ENCODE measurements around the gene ARHGAP26. TPM values are rescaled to one million over a fixed set of nuclear protein-coding genes. Genes with fewer than 3 reads are reported as not detected.

Gene ARHGAP26
- total RNA-seq, 1 donor from 2014 or later, result 8.6 TPM

DNA sequence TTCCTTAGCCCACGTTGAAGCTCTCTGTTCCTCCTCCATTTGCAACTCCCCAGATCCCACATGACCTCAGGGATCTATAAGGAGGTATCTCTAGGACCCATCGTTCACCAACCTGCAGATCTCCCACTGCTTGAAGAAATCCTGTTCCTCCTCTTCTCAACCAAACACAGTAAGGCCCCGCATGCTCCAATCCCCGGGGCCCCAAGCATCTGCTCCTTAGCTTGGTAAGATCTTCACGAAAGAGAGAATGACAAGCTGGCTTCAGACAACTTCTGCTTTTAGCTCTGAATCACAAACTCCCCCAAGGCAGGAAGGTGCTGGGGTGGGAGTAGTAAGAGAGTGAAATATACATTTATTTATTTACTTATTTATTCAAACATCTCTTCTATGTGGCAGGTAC is 33.0 kb upstream of the ARHGAP26 start:
- Histone ChIP-seq H3K27me3 (ENCODE audit: control insufficient read depth, insufficient read depth, low read length) (no peaks in the 10 kb centered on the region), H3K4me3 (ENCODE audit: low read depth, low read length) (no peak overlapping the region), H3K36me3 (ENCODE audit: control insufficient read depth, insufficient read depth, low read length) (no peaks in the 10 kb centered on the region)
- no peak for DNase-seq (ENCODE audit: low read depth)
- TF ChIP-seq, protein P1, sequence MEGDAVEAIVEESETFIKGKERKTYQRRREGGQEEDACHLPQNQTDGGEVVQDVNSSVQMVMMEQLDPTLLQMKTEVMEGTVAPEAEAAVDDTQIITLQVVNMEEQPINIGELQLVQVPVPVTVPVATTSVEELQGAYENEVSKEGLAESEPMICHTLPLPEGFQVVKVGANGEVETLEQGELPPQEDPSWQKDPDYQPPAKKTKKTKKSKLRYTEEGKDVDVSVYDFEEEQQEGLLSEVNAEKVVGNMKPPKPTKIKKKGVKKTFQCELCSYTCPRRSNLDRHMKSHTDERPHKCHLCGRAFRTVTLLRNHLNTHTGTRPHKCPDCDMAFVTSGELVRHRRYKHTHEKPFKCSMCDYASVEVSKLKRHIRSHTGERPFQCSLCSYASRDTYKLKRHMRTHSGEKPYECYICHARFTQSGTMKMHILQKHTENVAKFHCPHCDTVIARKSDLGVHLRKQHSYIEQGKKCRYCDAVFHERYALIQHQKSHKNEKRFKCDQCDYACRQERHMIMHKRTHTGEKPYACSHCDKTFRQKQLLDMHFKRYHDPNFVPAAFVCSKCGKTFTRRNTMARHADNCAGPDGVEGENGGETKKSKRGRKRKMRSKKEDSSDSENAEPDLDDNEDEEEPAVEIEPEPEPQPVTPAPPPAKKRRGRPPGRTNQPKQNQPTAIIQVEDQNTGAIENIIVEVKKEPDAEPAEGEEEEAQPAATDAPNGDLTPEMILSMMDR (IDR thresholded peaks at IDR 0.05; ENCODE audit: insufficient read depth, low read length, poor library complexity, severe bottlenecking), result no peak

DNA sequence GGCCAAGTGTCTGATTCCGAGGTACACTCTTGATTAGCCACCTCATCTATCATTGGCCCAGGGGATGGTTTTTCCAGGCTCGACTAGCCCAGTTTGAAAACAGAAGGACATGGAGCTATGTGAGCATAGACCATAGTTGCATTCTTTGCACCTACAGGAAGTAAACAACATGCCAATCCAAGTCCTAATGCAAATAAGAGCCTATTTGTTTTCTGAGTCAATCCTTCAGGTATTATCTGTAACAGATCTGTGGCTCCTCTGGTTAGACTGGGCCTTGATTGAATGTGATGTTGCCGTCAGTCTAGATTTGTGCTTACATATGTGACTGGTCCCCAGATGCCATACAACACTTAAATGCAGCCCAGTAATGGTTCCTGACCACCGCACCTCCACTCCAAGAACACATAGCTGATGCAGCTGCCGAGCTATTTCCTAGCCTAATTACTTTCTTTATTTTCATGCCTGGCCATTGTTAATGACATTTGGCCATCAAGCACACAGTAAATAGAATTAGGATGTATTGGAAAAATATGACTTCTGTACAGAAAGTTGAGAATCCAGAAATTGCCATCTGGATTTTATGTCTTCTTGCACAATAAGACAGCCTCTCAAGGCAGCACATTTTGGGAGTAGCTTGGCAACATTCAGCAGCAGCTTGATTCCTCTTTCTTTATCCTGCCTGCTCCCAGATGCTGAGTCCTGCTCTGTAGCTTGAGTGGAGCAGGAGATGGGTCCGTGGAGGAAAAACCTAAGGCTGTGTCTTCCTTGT is 29.5 kb upstream of the ARHGAP26 start:
- TF ChIP-seq, protein P1 (IDR thresholded peaks at IDR 0.05; ENCODE audit: insufficient read depth, low read length, poor library complexity, severe bottlenecking), result no peak
- H3K27me3 ChIP-seq (ENCODE audit: control insufficient read depth, insufficient read depth, low read length), result no peaks in the 10 kb centered on the region
- no peaks in the 10 kb centered on the region for H3K36me3 ChIP-seq (ENCODE audit: control insufficient read depth, insufficient read depth, low read length)
- no peak for DNase-seq (ENCODE audit: low read depth)
- no peak overlapping the region for H3K4me3 ChIP-seq (ENCODE audit: low read depth, low read length)

DNA sequence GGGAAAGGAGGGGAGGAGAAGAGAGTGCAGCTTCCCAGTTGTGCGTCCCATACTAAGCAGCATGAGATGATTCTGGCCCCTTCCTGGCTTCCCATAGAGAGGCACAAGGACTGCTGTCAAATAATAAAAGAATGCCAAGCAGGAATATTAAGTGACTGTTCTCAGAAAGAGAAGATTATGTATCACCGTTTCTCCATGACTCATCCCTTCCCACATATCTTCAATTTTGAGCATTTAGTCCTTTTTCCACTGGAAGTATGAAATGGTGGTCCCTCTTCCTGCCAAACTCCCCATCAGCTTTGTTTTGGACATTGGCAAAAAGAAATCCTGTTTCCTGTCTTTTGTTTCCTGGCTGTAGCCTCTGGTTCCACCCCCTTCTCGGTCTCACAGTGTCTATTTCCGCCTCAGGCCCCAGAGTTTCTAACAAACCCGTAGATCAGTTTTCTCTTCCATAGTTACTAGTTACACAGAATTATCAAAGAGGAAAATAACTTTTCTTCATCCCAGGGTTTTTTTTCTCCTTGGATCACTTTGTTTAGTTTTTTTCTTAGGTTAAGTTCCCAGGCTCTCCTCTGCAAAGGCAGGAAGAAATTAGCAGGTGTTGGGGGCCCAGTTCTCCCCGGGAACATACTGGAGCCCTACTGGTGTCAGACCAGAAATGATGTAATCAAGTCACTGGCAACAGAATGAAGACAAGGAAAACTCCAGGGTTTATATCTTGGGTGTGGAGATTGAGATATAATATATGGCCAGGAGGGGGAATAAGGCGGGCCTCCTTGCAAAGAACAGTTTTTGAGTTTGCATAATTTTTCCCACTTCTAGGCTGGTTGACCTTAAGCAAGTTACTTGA is 26.4 kb upstream of the ARHGAP26 start:
- no peak for DNase-seq (ENCODE audit: low read depth)
- no peak overlapping the region for H3K4me3 ChIP-seq (ENCODE audit: low read depth, low read length)
- TF ChIP-seq, protein P1 (IDR thresholded peaks at IDR 0.05; ENCODE audit: insufficient read depth, low read length, poor library complexity, severe bottlenecking), result no peak
- no peaks in the 10 kb centered on the region for H3K27me3 ChIP-seq (ENCODE audit: control insufficient read depth, insufficient read depth, low read length)
- no peaks in the 10 kb centered on the region for H3K36me3 ChIP-seq (ENCODE audit: control insufficient read depth, insufficient read depth, low read length)

DNA sequence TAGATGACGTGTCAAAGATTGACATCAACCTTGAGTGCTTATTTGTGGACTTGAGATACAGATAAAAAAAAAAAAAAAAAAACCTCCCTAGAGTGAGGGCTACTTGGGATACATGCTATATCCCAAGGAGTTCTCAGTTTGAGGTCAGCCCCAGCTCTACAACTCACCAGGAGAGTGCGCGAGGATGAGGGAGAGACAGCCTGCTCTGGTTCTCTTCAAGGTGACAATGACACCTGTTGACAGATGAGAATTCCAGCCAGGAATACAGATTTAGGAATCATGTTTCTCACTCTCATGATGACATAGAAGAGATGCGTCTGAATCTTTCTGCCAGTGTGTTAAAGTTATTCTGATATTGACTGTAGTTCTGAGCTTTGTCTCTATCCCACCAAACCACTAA is 24.9 kb upstream of the ARHGAP26 start:
- Histone ChIP-seq H3K27me3 (ENCODE audit: control insufficient read depth, insufficient read depth, low read length) (no peaks in the 10 kb centered on the region), H3K4me3 (ENCODE audit: low read depth, low read length) (no peak overlapping the region), H3K36me3 (ENCODE audit: control insufficient read depth, insufficient read depth, low read length) (no peaks in the 10 kb centered on the region)
- no peak for DNase-seq (ENCODE audit: low read depth)
- TF ChIP-seq, protein P1 (IDR thresholded peaks at IDR 0.05; ENCODE audit: insufficient read depth, low read length, poor library complexity, severe bottlenecking), result no peak

DNA sequence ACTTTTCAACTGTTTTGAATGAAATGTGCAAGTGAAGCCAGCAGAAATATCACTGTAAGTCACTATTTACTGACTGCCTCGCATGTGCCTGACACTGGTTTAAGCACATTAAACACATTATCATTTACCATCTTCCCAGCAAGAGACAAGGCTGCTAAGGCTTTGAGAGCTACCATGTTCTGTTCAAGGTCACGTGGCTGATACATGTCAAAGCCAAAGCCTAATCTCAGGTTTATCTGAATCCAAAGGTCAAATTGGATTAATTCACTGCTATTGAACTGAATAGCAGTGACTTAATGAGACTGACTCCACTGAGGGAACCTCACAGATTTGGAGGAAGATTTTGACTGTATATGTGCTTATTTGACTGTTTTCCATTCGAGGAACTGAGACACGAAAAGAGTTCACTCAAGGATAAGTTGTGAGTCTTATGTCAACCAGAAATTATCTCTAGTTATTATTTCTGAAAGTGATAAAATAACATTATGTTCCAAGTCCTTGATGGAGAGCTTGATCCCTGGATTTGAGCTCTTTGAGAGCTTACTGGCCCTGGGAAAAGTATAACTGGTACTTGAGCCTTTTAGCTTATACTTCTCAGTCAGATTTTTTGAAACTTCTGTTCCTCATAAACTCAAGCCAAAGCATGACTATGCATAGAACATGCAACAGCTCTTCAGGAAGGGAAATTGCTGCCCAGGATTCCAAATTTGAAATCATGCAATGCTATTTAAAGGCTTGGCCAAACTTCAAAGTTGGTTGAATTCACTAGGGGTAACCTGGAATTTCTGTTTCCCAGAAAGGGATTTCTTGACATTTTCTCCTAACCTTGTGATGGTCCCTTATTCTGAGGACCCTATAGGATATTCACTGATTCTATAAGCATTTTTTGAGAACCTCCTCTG is 23.4 kb upstream of the ARHGAP26 start:
- TF ChIP-seq, protein P1 (IDR thresholded peaks at IDR 0.05; ENCODE audit: insufficient read depth, low read length, poor library complexity, severe bottlenecking), result no peak
- Histone ChIP-seq H3K4me3 (ENCODE audit: low read depth, low read length) (no peak overlapping the region), H3K27me3 (ENCODE audit: control insufficient read depth, insufficient read depth, low read length) (no peaks in the 10 kb centered on the region), H3K36me3 (ENCODE audit: control insufficient read depth, insufficient read depth, low read length) (no peaks in the 10 kb centered on the region)
- no peak for DNase-seq (ENCODE audit: low read depth)
